ENCODE results near the gene USP24.

- TF ChIP-seq POLR2A (IDR thresholded peaks at IDR 0.05; ENCODE audit: low read length) (no peak), GATA1 (IDR thresholded peaks at IDR 0.05; ENCODE audit: low read depth, low read length) (no peak)
Observed at GRCh38 chr1:55188909-55189308, 26.3 kb downstream of the USP24 start.

All from erythroblast (primary cell).